IPS-NIHi7 (cell line): ENCODE data around the gene C17orf67.
A peak's percentile ranks its signal among the peaks of the same experiment; 100 is the strongest.

ENCODE experiments used
- DNase-seq: peaks from one replicate; pipeline ENCODE4 v3.0.0; 2012; ENCODE audit warnings: mixed read lengths; ENCODE audit errors: extremely low spot score

Gene C17orf67

GRCh38 chr17:56808503-56808902 lies 25.2 kb downstream of the C17orf67 start:
- no peak for DNase-seq

- no peak for DNase-seq
These were observed 26.0 kb downstream of the C17orf67 start for GRCh38 chr17:56807723-56808122.

GRCh38 chr17:56806949-56807348 lies 26.8 kb downstream of the C17orf67 start:
- DNase-seq = no peak

GRCh38 chr17:56804454-56804853 lies 29.3 kb downstream of the C17orf67 start:
- DNase-seq = no peak

- no peak for DNase-seq
These were observed 30.6 kb downstream of the C17orf67 start for GRCh38 chr17:56803071-56803470.

GRCh38 chr17:56801459-56802178 lies 32.1 kb downstream of the C17orf67 start:
- no peak for DNase-seq

- DNase-seq = peak; percentile 41
These were observed 34.8 kb downstream of the C17orf67 start for GRCh38 chr17:56798916-56799315.

- DNase-seq = no peak
These were observed 37.2 kb downstream of the C17orf67 start for GRCh38 chr17:56796536-56796935.

- no peak for DNase-seq
These were observed 38.4 kb downstream of the C17orf67 start for GRCh38 chr17:56795221-56795865.

GRCh38 chr17:56793957-56794356 lies 39.8 kb downstream of the C17orf67 start:
- no peak for DNase-seq

- no peak for DNase-seq
These were observed 40.2 kb downstream of the C17orf67 start for GRCh38 chr17:56793531-56793930.

GRCh38 chr17:56792267-56792666 lies 41.5 kb downstream of the C17orf67 start:
- no peak for DNase-seq

- no peak for DNase-seq
These were observed 46.7 kb downstream of the C17orf67 start for GRCh38 chr17:56786989-56787482.

- DNase-seq = no peak
These were observed 47.6 kb downstream of the C17orf67 start for GRCh38 chr17:56785997-56786680.

- no peak for DNase-seq
These were observed 48.3 kb downstream of the C17orf67 start for GRCh38 chr17:56785405-56785804.

GRCh38 chr17:56782338-56782737 lies 51.4 kb downstream of the C17orf67 start:
- DNase-seq = no peak

GRCh38 chr17:56781906-56782305 lies 51.8 kb downstream of the C17orf67 start:
- DNase-seq = no peak

GRCh38 chr17:56779898-56780777 lies 53.6 kb downstream of the C17orf67 start:
- peak; percentile 90 for DNase-seq

- no peak for DNase-seq
These were observed 54.4 kb downstream of the C17orf67 start for GRCh38 chr17:56779322-56779721.

GRCh38 chr17:56778898-56779297 lies 54.8 kb downstream of the C17orf67 start:
- no peak for DNase-seq

GRCh38 chr17:56777859-56778258 lies 55.9 kb downstream of the C17orf67 start:
- no peak for DNase-seq

- no peak for DNase-seq
These were observed 59.1 kb downstream of the C17orf67 start for GRCh38 chr17:56774650-56775049.
